ENCODE data around the gene ATP5ME.
"Not testable (repeated sequence)": the region's sequence is repeated elsewhere in the genome, so short reads cannot be mapped to it uniquely, and the experiment has no call there.

Gene ATP5ME

DNA sequence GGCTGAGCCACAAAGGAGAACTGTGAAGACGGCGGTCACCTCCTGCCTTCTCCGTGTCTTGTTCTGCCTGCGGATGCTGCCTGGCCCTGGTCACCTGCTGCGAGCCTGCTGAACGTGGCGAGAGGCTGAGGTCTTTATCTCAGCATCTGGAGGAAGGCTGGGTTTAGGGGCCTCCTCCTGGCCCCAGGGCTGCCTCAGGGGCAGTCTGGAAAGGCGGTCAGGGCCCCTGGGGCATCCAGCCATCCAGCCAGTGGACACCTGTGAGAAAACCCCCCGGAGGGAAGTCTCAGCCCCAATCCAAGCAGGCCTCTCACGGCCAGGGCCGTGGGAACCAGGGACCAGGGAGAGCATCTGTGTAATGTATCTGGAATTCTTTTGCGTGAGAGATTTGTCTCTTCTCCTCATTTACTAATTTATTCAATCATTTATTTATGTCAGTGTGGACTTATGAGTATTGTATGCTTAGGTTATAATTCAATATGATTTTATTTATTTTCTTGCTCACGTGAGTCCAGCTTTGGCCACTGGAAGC lies 37.4 kb downstream of the ATP5ME start:
- Histone ChIP-seq H3K27ac (ENCODE audit: poor library complexity, severe bottlenecking) (no peak overlapping the region), H3K36me3 (ENCODE audit: low read depth) (no peaks in the 10 kb centered on the region), H3K9me3 (ENCODE audit: severe bottlenecking) (no peaks in the 10 kb centered on the region), H3K27me3 (ENCODE audit: insufficient read depth, poor library complexity, severe bottlenecking) (no peaks in the 10 kb centered on the region), H3K4me1 (ENCODE audit: insufficient read depth, poor library complexity, severe bottlenecking) (no peaks in the 10 kb centered on the region), H3K4me3 (ENCODE audit: severe bottlenecking) (no peak overlapping the region)
- no peak; the same call in 2 of the 3 replicates for ATAC-seq (ENCODE audit: low read depth)
- peak; percentile 44 for DNase-seq (ENCODE audit: low spot score)
- TF ChIP-seq, protein P1, sequence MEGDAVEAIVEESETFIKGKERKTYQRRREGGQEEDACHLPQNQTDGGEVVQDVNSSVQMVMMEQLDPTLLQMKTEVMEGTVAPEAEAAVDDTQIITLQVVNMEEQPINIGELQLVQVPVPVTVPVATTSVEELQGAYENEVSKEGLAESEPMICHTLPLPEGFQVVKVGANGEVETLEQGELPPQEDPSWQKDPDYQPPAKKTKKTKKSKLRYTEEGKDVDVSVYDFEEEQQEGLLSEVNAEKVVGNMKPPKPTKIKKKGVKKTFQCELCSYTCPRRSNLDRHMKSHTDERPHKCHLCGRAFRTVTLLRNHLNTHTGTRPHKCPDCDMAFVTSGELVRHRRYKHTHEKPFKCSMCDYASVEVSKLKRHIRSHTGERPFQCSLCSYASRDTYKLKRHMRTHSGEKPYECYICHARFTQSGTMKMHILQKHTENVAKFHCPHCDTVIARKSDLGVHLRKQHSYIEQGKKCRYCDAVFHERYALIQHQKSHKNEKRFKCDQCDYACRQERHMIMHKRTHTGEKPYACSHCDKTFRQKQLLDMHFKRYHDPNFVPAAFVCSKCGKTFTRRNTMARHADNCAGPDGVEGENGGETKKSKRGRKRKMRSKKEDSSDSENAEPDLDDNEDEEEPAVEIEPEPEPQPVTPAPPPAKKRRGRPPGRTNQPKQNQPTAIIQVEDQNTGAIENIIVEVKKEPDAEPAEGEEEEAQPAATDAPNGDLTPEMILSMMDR (IDR thresholded peaks at IDR 0.05; ENCODE audit: poor library complexity, severe bottlenecking), result no peak

DNA sequence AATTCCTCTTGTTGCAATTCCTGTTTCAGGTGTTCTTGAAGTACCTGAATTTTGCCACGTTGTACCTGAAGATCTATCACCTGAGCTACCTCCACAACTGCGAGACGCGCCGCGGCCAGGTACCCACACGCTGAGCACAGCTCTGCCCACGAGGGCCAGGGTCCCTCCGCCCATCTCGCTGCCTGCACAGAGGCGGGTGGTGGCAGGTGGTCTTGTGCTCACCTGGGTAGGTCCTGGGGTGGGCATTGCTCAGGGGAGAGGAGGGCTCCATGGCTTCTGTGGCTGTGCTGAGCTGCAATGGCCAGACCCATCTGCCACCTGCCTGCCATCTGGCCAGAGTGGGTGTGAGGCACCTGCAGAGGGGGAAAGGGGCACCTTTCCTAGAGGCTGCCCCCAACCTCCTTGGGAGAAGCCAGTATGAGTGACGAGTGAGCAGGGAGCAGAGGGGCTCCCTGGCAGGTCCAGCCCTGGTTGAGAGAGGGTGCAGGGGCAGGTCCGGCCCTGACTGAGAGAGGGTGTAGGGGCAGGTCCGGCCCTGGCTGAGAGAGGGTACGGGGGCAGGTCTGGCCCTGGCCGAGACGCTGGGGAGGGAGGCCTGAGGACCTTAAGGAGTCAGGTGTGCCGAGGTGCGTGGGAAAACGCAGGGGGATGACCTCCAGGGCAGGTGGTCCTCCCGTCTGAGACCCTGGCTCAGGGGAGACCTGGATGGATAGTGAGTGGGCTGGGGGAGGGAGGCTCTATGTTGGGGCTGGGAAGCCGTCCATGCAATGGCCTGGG lies 38.0 kb downstream of the ATP5ME start:
- no peaks in the 10 kb centered on the region for H3K4me1 ChIP-seq (ENCODE audit: insufficient read depth, poor library complexity, severe bottlenecking)
- H3K4me3 ChIP-seq (ENCODE audit: severe bottlenecking), result no peak overlapping the region
- TF ChIP-seq, protein P1 (IDR thresholded peaks at IDR 0.05; ENCODE audit: poor library complexity, severe bottlenecking), result no peak
- ATAC-seq (ENCODE audit: low read depth) (no peak), DNase-seq (ENCODE audit: low spot score) (peak; percentile 43)
- H3K36me3 ChIP-seq (ENCODE audit: low read depth), result no peaks in the 10 kb centered on the region
- H3K27ac ChIP-seq (ENCODE audit: poor library complexity, severe bottlenecking), result no peak overlapping the region
- H3K9me3 ChIP-seq (ENCODE audit: severe bottlenecking), result no peaks in the 10 kb centered on the region
- H3K27me3 ChIP-seq (ENCODE audit: insufficient read depth, poor library complexity, severe bottlenecking), result no peaks in the 10 kb centered on the region

DNA sequence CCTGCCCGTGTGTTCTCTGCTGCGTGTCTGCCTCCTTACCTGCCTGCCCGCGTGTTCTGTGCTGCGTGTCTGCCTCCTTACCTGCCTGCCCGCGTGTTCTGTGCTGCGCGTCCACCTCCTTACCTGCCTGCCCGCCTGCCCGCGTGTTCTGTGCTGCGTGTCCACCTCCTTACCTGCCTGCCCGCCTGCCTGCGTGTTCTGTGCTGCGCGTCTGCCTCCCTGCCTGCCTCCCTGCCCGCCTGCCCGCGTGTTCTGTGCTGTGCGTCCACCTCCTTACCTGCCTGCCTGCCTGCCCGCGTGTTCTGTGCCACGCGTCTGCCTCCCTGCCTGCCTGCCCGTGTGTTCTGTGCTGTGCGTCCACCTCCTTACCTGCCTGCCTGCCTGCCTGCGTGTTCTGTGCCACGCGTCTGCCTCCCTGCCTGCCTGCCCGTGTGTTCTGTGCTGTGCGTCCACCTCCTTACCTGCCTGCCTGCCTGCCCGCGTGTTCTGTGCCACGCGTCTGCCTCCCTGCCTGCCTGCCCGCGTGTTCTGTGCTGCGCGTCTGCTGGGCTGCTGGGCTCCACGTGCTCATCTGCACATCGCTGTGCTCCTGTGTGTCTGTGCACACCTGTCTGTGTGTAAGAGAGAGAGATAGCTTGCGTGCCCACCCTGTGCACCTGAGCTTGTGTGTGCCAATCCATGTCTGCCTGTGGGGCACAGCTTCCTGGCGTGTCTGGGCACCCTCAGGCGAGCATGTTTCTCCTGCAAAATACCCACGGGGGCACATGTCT lies 38.8 kb downstream of the ATP5ME start:
- H3K9me3 ChIP-seq (ENCODE audit: severe bottlenecking); H3K4me3 ChIP-seq (ENCODE audit: severe bottlenecking); DNase-seq (ENCODE audit: low spot score); H3K27me3 ChIP-seq (ENCODE audit: insufficient read depth, poor library complexity, severe bottlenecking); H3K27ac ChIP-seq (ENCODE audit: poor library complexity, severe bottlenecking); ATAC-seq (ENCODE audit: low read depth); H3K36me3 ChIP-seq (ENCODE audit: low read depth); H3K4me1 ChIP-seq (ENCODE audit: insufficient read depth, poor library complexity, severe bottlenecking): not testable (repeated sequence)

DNA sequence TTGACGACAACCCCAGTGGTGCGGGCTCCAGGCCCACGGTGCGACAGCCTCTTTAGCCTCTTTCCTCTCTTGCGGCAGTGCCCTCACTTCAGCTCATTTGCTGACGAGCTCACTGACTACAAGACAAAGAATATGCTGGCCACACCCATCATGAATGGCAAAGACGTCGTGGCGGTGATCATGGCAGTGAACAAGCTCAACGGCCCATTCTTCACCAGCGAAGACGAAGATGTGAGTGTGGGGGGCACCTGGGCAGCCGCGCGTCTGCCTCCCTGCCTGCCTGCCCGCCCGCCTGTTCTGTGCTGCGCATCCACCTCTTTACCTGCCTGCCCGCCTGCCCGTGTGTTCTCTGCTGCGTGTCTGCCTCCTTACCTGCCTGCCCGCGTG lies 39.5 kb downstream of the ATP5ME start:
- ATAC-seq (ENCODE audit: low read depth), result no peak
- H3K27me3 ChIP-seq (ENCODE audit: insufficient read depth, poor library complexity, severe bottlenecking), result no peaks in the 10 kb centered on the region
- DNase-seq (ENCODE audit: low spot score), result peak; percentile 47
- H3K4me3 ChIP-seq (ENCODE audit: severe bottlenecking), result no peak overlapping the region
- H3K9me3 ChIP-seq (ENCODE audit: severe bottlenecking), result no peaks in the 10 kb centered on the region
- no peaks in the 10 kb centered on the region for H3K4me1 ChIP-seq (ENCODE audit: insufficient read depth, poor library complexity, severe bottlenecking)
- H3K27ac ChIP-seq (ENCODE audit: poor library complexity, severe bottlenecking), result no peak overlapping the region
- TF ChIP-seq, protein P1 (IDR thresholded peaks at IDR 0.05; ENCODE audit: poor library complexity, severe bottlenecking), result no peak
- H3K36me3 ChIP-seq (ENCODE audit: low read depth), result no peaks in the 10 kb centered on the region

DNA sequence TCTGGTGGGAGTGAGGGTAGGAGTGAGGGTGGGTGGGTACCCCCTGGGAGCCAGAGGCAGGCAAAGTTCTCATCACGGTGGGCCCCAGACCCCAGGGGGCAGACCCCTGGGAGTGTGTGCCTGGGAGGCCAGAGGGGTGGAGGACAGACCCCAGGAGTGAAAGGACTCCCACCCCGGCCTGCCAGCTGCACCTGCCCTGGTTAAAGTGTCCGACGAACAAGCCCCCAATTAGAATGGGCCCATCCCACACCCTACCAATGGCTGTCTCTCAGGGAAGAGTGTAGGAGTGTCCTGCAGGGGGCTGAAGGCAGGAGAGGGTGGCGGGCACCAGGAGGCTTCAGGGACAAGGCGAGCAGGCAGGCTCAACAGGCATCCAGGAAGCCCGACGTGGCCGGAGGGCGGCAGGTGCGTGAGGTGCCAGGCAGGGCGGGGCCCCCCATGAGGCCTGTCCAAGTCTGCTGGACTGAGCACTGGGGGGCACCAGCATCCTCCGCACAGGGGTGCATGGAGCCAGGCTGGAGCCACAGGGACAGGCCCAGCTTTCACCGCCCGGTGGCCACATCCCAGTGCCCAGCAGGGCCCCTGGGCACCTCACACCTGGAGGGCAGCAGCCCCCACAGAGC lies 40.0 kb downstream of the ATP5ME start:
- H3K27me3 ChIP-seq (ENCODE audit: insufficient read depth, poor library complexity, severe bottlenecking), result no peaks in the 10 kb centered on the region
- no peak overlapping the region for H3K4me3 ChIP-seq (ENCODE audit: severe bottlenecking)
- H3K27ac ChIP-seq (ENCODE audit: poor library complexity, severe bottlenecking), result no peak overlapping the region
- H3K9me3 ChIP-seq (ENCODE audit: severe bottlenecking), result no peaks in the 10 kb centered on the region
- DNase-seq (ENCODE audit: low spot score) (peak; percentile 49), ATAC-seq (ENCODE audit: low read depth) (no peak; the same call in 2 of the 3 replicates)
- H3K36me3 ChIP-seq (ENCODE audit: low read depth), result no peaks in the 10 kb centered on the region
- TF ChIP-seq, protein P1 (IDR thresholded peaks at IDR 0.05; ENCODE audit: poor library complexity, severe bottlenecking), result no peak
- H3K4me1 ChIP-seq (ENCODE audit: insufficient read depth, poor library complexity, severe bottlenecking), result no peaks in the 10 kb centered on the region

Measured in RWPE2 (cell line).